ENCODE results near the gene ATXN7L1.

- TF ChIP-seq CTCF (IDR thresholded peaks at IDR 0.05) = no peak
- no peak for TF ChIP-seq POLR2AphosphoS5 (IDR thresholded peaks at IDR 0.05)
These were observed 125.3 kb downstream of the ATXN7L1 start for GRCh38 chr7:105751054-105751453.
